ENCODE data around the gene NSDHL. TPM values are rescaled to one million over a fixed set of nuclear protein-coding genes. Genes with fewer than 3 reads are reported as not detected.

Gene NSDHL
- polyA plus RNA-seq, 3 donors, result 8.2 to 21.3 (median 19.9) TPM

GRCh38 chrX:152810403-152810802, 20.5 kb upstream of the NSDHL start:
- no peak overlapping the region for H3K27ac Mint-ChIP-seq
- no peak for TF ChIP-seq CTCF (IDR thresholded peaks at IDR 0.05)

GRCh38 chrX:152813206-152813605, 17.7 kb upstream of the NSDHL start:
- H3K27me3 Mint-ChIP-seq (ENCODE audit: low read depth in 3 of 3), result peaks cover 5 to 14% (median 5%) of the 10 kb centered on the region in 3 donors
- intact Hi-C loops (cut with micrococcal nuclease), result no loop called here
- H3K4me3 Mint-ChIP-seq, result no peak overlapping the region
- no peak for DNase-seq
- H3K9me3 Mint-ChIP-seq, result no peaks in the 10 kb centered on the region
- H3K27ac Mint-ChIP-seq, result no peak overlapping the region
- Histone ChIP-seq H2AFZ (ENCODE audit: insufficient read depth, low read depth, low read length, poor library complexity, severe bottlenecking) (no peak overlapping the region), H3K27me3 (ENCODE audit: control insufficient read depth in 2 of 2, insufficient read depth in 2 of 2, low read length in 2 of 2) (no peaks in the 10 kb centered on the region), H3K27ac (ENCODE audit: low read depth in 1 of 2, low read length in 2 of 2) (no peak overlapping the region), H3K36me3 (replicated peaks in 1 of 2; ENCODE audit: control insufficient read depth in 1 of 2, insufficient read depth in 2 of 2, low read length in 2 of 2) (no peaks in the 10 kb centered on the region), H4K20me1 (ENCODE audit: insufficient read depth, low read length) (no peaks in the 10 kb centered on the region), H3K9me3 (replicated peaks in 1 of 2; ENCODE audit: control insufficient read depth in 1 of 2, insufficient read depth in 1 of 2, low read length in 2 of 2) (no peaks in the 10 kb centered on the region), H3K4me1 (ENCODE audit: control insufficient read depth in 1 of 2, insufficient read depth in 2 of 2, low read length in 2 of 2) (no peaks in the 10 kb centered on the region), H3K79me2 (ENCODE audit: insufficient read depth, low read length) (no peaks in the 10 kb centered on the region), H3K4me3 (replicated peaks in 1 of 3; ENCODE audit: low read depth in 2 of 3, low read length in 3 of 3) (no peak overlapping the region), H3K4me2 (replicated peaks; ENCODE audit: extremely low read depth, low read length, poor library complexity, severe bottlenecking) (no peak overlapping the region), H3K9ac (ENCODE audit: insufficient read depth, low read length, poor library complexity, severe bottlenecking) (no peak overlapping the region)
- TF ChIP-seq CTCF (IDR thresholded peaks at IDR 0.05), result no peak
- no peaks in the 10 kb centered on the region for H3K36me3 Mint-ChIP-seq
- H3K4me1 Mint-ChIP-seq, result no peaks in the 10 kb centered on the region
- 7% methylated on average over 4 of the region's 5 CpGs for WGBS (ENCODE audit: insufficient coverage)

More at GRCh38 chrX:152810403-152810802, 20.5 kb upstream of the NSDHL start:
- H3K9me3 Mint-ChIP-seq, result peaks cover 0 to 2% (median 0%) of the 10 kb centered on the region in 7 donors
- H3K4me1 Mint-ChIP-seq, result no peaks in the 10 kb centered on the region
- H3K27me3 Mint-ChIP-seq (ENCODE audit: low read depth in 3 of 3), result peaks cover 7 to 16% (median 8%) of the 10 kb centered on the region in 3 donors
- H3K36me3 Mint-ChIP-seq, result no peaks in the 10 kb centered on the region
- H4K20me1 ChIP-seq (ENCODE audit: insufficient read depth, low read length), result no peaks in the 10 kb centered on the region
- H3K9ac ChIP-seq (ENCODE audit: insufficient read depth, low read length, poor library complexity, severe bottlenecking), result no peak overlapping the region
- WGBS (ENCODE audit: insufficient coverage), result 40% methylated on average over 1 of the region's 4 CpGs
- H3K27ac ChIP-seq (ENCODE audit: low read depth in 1 of 2, low read length in 2 of 2), result no peak overlapping the region
- no peak overlapping the region for H3K4me3 ChIP-seq (replicated peaks in 1 of 3; ENCODE audit: low read depth in 2 of 3, low read length in 3 of 3)
- no peaks in the 10 kb centered on the region for H3K27me3 ChIP-seq (ENCODE audit: control insufficient read depth in 2 of 2, insufficient read depth in 2 of 2, low read length in 2 of 2)
- no peaks in the 10 kb centered on the region for H3K79me2 ChIP-seq (ENCODE audit: insufficient read depth, low read length)
- DNase-seq, result no peak
- no peak overlapping the region for H2AFZ ChIP-seq (ENCODE audit: insufficient read depth, low read depth, low read length, poor library complexity, severe bottlenecking)
- H3K4me2 ChIP-seq (replicated peaks; ENCODE audit: extremely low read depth, low read length, poor library complexity, severe bottlenecking), result no peak overlapping the region
- no peaks in the 10 kb centered on the region for H3K36me3 ChIP-seq (replicated peaks in 1 of 2; ENCODE audit: control insufficient read depth in 1 of 2, insufficient read depth in 2 of 2, low read length in 2 of 2)
- H3K9me3 ChIP-seq (replicated peaks in 1 of 2; ENCODE audit: control insufficient read depth in 1 of 2, insufficient read depth in 1 of 2, low read length in 2 of 2), result no peaks in the 10 kb centered on the region
- H3K4me3 Mint-ChIP-seq, result no peak overlapping the region
- intact Hi-C loops (cut with micrococcal nuclease), result no loop called here
- no peaks in the 10 kb centered on the region for H3K4me1 ChIP-seq (ENCODE audit: control insufficient read depth in 1 of 2, insufficient read depth in 2 of 2, low read length in 2 of 2)
